ENCODE measurements around the gene CLEC18B.
A peak's percentile ranks its signal among the peaks of the same experiment; 100 is the strongest.
"Not testable (repeated sequence)": the region's sequence is repeated elsewhere in the genome, so short reads cannot be mapped to it uniquely, and the experiment has no call there.

Gene CLEC18B

DNA sequence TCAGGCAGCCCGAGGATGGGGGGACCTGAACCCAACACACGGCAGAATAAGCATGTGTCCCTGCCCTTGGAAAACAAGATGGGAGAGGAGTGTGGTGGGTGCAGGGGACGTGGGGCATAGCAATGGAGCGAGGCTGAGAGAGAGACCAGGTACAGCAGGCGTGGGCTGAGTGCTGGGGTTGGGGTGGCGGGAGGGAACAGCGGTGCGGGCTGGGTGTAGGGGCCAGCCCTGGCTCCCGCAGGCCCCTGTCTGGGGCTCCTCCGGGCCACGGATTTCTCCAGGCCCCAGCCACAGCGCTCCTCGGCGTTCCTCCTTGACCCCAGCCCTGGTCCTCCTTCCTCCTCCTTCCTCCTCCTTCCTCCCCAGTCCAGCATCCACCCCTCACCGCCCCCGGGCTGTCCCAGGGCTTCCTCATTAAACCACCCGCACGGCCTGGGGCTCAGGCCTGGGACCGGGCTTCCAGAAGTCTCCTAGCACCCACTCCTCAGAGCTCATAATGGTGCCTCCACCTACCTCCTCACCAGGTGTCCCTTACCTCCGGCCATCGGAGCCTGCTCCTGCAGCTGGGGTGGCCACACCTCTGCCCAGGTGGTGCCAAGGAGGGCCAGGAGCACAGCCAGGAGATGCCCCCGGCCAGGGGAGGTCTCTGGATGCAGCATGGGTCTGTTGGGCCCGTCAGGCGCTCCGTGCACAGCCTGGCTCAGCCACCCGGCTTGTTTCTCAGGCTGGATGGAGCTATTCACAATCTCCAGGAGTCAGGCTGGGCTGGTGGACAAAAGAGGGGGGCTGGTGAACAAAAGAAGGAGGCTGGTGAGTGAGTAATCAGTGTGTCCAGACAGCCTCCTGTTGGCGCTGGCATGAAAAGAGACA lies at the start of gene CLEC18B:
TSS of gene CLEC18B (minus strand) at position 867 of the 870 bp plus-strand sequence. CDS start at position 659, 208 bp downstream.
- DNase-seq (ENCODE audit: low spot score): not testable (repeated sequence)

GRCh38 chr16:74469946-74470478 lies 48.7 kb upstream of the CLEC18B start:
- no peak for DNase-seq (ENCODE audit: low spot score)

DNA sequence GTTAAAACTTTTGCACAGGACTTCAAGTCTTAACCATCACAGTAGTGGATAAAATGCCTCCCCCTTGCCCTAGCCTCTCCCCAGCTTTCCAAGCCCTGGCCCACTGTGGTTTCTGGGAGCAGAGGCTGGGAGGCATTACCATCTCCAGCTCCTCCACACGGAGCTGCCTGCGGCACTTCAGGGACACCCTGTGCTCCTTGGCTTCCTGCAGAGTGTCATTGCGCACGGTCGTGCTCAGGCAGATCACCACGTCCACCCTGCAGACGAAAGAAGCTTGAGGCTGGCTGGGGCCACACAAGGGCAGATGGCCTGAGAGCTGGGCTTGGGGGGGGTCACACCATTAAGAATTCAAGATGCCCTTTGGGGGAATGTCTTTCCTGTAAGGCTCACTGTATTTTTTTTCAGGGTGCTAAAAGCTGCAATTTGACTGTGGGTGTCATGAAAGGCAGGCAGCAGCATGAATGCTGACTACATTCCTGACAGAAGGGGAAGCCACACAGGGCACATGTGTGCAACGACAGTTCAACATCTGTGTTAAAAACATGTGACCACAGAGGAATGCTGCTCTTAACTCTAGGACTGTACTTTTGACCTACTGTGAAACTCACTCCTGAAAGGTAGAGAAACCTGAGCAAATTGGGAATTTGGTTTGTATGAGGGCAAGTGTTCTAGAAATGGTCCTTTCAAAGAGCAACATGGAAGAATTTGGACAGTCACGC lies 47.7 kb upstream of the CLEC18B start:
- no peak for DNase-seq (ENCODE audit: low spot score)

GRCh38 chr16:74466872-74467271 lies 45.6 kb upstream of the CLEC18B start:
- no peak for DNase-seq (ENCODE audit: low spot score)

GRCh38 chr16:74465851-74466685 lies 44.8 kb upstream of the CLEC18B start:
- DNase-seq (ENCODE audit: low spot score): no peak

- no peak for DNase-seq (ENCODE audit: low spot score)
Observed at GRCh38 chr16:74465281-74465680, 44.0 kb upstream of the CLEC18B start.

DNA sequence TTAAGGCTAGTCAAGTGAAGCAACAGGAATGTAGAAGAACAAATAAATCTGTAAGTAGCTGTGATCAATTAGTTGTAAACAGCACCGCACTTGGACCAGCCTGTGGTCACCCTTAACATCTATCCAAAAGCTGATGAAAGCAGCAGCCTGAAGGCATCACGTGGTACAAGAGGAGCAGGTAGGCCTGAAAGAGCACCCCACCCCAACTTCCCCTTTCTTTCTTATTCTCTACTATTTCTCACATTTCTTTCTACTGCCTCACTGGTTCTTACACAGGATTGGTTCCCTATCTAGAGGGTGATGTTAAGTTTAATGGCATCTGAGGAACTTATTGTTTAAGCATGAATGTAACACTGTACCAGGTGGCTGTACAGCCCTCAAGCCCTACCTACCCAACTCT lies 42.6 kb upstream of the CLEC18B start:
- DNase-seq (ENCODE audit: low spot score): peak; percentile 79

GRCh38 chr16:74462361-74462760 lies 41.1 kb upstream of the CLEC18B start:
- no peak for DNase-seq (ENCODE audit: low spot score)

DNA sequence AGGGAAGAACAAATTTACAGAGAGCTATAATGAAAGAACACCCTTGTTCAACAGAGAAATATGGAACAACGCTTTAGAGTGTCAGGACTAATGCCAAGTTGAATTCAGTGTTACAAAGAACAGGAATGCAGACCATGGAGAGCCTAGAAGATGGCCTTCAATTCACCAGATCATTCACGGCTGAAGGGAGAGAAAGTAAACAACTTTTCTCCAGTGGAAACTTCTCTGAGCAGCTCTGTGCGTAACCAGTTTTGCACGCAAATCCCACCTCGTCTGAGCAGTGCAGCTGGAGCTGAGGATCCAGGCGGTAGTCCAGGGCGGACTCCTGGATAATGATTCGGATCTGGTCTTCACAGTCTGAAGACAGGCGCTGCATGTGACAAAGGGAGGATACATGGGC lies 40.5 kb upstream of the CLEC18B start:
- no peak for DNase-seq (ENCODE audit: low spot score)

- no peak for DNase-seq (ENCODE audit: low spot score)
Observed at GRCh38 chr16:74460542-74460941, 39.3 kb upstream of the CLEC18B start.

- DNase-seq (ENCODE audit: low spot score): no peak
Observed at GRCh38 chr16:74456290-74456625, 35.0 kb upstream of the CLEC18B start.

GRCh38 chr16:74455619-74456289 lies 34.5 kb upstream of the CLEC18B start:
- no peak for DNase-seq (ENCODE audit: low spot score)

- DNase-seq (ENCODE audit: low spot score): no peak
Observed at GRCh38 chr16:74455213-74455612, 33.9 kb upstream of the CLEC18B start.

DNA sequence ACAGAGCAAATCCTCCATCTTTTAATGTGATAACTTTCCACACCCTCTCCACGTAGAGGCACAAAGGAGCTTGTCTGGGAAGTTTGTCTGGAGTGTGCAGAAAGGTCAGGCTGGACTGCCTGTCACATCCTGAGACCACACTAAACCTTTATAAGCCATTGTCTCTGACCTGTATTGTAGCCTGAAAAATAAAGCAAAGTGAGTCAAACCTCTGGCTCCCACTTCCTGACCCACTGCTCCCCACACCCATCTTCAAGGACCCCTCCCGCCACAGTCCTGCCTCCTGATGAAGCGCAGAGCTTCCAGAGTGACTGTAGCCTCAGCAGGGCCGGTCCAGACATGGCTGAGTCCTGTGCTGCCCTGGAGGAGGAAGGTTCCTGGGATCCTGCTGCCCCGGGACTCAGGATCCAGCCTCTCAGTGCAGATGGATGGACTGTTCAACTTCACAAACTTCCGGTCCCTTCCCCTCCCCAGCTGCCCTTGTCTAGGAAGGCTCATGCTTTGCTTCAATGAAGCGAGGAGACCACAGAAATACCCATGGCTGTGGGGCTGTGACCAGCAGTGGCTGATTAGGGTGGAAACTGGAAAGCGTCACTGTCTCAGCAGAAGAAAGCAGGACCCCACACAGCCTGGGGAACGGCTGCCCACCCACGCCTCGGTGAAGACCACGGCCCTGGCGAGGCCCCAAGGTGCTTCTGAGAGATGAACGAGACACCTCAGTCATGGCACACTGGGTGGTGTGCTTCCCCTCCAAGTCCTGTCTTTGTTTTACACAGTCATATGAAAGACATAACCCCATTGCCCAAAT lies 30.9 kb upstream of the CLEC18B start:
- peak; percentile 33 for DNase-seq (ENCODE audit: low spot score)

DNA sequence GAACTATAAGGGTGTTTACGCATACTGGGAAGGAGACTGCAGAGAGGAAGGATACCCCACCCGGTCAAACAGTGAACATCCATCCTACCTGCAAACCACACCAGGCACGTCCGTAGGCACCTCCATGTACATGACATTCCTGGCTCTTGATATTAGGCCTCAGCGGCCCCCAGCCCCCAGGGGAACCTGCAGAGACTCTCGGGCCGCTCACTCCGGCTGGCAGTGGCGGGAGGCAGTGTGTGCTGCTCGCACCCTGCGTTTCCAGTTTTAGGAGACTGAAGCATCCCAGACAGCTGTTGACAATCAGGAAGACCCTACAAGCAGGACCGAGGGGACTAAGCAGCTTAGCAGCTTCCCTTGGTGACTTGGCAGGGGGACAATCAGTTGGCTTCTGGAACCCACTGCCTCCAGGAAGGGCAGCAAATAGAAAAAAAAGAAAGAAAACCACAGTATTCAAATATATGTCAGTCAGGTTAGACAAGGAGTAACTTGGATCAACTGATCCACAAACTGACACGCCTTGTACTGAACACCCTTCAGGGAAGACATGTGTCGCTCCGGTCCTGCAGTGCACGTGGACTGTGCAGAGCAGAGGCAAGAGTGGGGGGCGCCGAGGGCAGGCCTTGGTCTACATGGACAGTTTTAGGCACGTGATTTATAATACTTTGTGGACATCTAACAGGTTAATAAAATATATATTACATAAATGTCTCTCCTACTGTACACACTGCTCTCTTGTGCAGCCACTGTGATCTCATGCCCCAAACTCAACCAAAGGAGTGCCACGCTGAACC lies 29.9 kb upstream of the CLEC18B start:
- no peak for DNase-seq (ENCODE audit: low spot score)

- DNase-seq (ENCODE audit: low spot score): no peak
Observed at GRCh38 chr16:74450236-74450635, 29.0 kb upstream of the CLEC18B start.

DNA sequence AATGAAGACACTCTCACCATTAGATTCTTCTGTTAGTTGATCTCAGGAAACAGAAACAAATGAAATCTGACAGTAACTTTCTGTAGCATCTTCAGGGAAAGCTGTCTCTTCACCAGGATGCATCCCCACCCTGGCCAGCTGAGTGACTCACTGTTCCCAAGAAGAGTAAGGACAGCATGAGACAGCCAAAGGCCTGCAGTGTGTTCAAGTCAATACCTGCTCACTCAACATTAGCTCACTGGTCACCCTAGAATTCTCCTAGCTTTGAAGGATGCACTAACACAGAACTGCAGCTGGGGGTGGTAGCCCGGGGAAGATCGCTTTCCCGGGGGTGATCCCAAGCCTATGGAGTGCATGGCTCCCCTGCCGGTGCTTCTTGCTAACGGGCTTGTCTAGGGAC lies 28.2 kb upstream of the CLEC18B start:
- no peak for DNase-seq (ENCODE audit: low spot score)

DNA sequence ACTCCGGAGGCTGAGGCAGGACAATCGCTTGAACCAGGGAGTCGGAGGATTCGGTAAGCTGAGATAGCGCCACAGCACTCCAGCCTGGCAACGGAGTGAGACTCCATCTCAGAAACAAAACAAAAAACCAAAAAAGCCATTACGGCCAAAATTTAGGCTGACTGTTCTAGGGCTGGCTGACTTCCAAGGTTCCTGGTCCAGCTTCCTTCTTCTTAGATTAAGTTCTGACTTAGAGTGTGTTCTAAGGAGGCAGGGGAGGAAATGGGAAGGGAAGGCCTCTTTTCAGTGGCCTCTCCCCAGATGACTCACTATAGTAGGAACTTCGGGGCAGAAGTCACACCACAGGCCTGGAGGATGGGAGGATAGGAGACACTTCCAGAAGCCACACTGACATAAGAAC lies 27.7 kb upstream of the CLEC18B start:
- DNase-seq (ENCODE audit: low spot score): no peak

DNA sequence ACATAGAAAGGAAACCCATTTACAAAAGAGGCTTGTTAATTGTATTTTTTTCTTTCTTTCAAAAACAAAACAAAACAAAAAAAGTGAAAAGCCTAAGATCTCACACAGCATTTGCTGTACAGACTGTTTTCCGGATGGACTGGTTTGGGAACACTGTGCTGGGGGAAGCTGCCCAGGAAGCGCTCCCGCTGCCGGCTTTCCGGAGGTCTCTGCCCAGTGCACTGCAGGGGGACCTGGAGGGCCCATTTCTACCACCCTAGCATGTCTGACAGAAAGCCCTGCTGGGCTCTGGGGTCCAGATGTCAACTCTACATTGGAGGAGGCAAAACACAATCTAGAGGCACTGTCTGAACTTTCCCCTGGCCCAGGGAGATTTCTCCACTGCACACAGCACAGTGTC lies 26.3 kb upstream of the CLEC18B start:
- no peak for DNase-seq (ENCODE audit: low spot score)

DNA sequence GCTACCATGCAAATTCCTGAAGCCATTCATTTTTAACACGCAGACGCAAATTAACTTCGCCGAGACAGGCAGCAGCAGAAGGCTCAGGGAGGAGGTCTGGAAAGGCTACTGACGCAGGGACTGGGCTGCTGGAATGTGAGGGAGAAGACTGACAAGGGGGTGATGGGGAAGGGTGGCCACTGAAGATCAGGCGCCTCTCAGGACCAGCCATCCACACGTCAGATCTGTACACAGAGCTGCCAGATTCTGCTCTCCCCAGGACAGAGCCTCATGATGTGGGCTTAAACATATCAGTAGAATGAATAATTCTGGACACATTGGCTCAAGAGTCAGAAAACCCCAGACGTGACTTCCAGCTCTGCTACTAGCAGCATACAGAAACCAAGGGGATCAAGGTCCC lies 25.6 kb upstream of the CLEC18B start:
- no peak for DNase-seq (ENCODE audit: low spot score)

All from germinal center (tissue), 1 donor.